Measurements from ENCODE around the gene CDK13.

DNA sequence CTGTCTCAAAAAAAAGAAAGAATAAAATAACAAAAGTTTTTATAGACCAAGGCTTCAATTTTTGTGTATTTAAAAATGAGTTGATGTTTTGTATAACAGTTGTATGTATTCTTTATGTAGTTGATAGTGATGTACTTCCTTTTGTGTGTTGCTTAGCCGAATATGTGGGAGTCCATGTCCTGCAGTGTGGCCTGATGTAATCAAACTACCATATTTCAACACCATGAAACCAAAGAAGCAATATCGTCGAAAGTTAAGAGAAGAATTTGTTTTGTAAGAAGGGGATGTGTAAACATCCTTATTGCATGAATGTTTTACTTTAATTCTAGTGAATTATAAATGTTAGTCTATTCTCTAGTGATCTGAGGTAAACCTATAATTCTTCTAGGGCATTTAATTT, 127.8 kb downstream of the CDK13 start:
- TF ChIP-seq, protein P1, sequence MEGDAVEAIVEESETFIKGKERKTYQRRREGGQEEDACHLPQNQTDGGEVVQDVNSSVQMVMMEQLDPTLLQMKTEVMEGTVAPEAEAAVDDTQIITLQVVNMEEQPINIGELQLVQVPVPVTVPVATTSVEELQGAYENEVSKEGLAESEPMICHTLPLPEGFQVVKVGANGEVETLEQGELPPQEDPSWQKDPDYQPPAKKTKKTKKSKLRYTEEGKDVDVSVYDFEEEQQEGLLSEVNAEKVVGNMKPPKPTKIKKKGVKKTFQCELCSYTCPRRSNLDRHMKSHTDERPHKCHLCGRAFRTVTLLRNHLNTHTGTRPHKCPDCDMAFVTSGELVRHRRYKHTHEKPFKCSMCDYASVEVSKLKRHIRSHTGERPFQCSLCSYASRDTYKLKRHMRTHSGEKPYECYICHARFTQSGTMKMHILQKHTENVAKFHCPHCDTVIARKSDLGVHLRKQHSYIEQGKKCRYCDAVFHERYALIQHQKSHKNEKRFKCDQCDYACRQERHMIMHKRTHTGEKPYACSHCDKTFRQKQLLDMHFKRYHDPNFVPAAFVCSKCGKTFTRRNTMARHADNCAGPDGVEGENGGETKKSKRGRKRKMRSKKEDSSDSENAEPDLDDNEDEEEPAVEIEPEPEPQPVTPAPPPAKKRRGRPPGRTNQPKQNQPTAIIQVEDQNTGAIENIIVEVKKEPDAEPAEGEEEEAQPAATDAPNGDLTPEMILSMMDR (IDR thresholded peaks at IDR 0.05; ENCODE audit: low read depth, low read length), result no peak
- no peak for TF ChIP-seq EZH2phosphoT487 (IDR thresholded peaks at IDR 0.05; ENCODE audit: low read depth)

Measured in OCI-LY3 (cell line).